IPS-NIHi11 (cell line): Measurements from ENCODE around the gene SSBP1.
"Not testable (repeated sequence)": the region's sequence is repeated elsewhere in the genome, so short reads cannot be mapped to it uniquely, and the experiment has no call there.

Experiments
- DNase-seq: peaks from one replicate; pipeline ENCODE4 v3.0.0; 2012; ENCODE audit warnings: mixed read lengths, low spot score

The SSBP1 gene, protein sequence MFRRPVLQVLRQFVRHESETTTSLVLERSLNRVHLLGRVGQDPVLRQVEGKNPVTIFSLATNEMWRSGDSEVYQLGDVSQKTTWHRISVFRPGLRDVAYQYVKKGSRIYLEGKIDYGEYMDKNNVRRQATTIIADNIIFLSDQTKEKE

DNA sequence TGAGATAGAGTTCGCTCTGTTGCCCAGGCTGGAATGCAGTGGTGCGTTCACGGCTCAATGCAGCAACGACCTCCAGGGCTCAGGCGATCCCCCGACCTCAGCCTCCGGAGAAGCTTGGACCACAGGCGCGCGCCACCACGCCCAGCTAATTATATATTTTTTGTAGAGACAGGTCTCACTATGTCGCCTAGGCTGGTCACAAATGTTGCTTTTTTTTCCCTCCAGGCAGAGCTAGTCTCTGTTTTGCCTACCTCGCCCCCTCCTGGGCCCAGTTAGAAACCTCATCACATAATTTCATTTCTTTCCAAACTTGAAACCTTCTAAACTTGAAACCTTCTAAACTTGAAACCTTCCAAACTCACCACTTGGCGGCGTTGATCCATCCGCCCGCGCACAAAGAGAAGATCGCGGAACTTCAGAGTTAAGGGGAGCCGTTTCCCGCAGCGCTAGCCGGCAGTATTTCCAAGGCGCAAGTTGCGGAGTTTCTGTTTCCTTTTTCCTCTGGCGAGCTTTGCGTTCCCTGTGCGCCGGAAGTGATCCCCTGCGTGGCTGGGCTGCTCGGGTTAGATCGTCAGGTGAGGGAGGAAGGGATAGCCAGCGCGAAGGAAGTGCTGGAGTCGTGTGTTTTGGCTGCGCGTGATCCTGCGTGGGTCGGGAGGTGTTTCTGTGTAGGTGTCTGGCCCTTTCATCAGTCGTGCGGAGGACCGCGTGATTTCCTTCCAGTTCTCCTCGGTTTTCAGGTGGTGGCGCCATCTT, at the start of gene SSBP1:
SSBP1 (plus strand) TSS at position 523 of the 756 bp plus-strand sequence. CDS start 809 bp downstream, outside the sequence.
- peak; percentile 91 for DNase-seq

DNA sequence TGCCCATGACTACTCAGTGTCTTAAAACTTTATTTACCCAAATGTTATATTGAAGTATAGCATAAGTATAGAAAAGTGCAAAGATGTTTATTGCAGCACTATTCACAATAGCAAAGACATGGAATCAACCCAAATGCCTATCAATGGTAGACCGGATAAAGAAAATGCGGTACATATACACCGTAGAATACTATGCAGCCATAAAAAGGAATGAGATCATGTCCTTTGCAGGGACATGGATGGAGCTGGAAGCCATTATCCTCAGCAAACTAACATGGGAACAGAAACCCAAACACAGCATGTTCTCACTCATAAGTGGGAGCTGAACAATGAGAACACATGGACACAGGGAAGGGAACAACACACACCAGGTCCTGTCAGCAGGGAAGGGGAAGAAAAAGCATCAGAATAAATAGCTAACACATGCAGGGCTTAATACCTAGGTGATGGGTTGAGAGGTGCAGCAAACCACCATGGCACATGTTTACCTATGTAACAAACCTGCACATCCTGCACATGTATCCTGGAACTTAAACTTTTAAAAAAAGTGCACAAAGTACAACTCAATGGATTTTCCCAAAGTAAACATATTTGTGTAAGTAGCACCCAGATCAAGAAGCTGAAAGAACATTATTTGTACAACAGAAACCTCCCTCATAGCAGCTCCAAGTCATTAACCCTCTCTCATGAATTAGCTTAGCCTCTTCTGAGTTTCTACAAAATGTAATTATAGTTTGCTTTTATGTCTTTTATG, 48.9 kb upstream of the SSBP1 start:
- not testable (repeated sequence) for DNase-seq

DNA sequence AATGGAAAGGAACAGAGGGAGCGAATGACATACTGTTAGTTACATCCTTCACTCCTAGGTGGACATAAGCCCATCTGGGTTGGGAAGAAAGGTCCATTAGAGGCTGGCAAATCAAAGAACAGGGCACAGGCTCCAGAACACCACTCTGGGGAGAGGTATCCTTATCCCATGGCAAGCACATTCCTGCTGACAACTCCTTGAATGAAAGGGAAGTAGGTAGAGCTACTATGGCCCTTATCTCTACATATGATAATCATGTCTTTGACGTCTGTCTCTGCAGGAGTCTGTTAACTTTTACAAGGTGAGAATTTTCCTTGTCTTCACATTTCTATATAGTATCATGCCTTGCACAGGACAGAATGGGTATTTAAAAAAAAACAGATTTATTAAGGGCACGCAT, 46.6 kb upstream of the SSBP1 start:
- no peak for DNase-seq

DNA sequence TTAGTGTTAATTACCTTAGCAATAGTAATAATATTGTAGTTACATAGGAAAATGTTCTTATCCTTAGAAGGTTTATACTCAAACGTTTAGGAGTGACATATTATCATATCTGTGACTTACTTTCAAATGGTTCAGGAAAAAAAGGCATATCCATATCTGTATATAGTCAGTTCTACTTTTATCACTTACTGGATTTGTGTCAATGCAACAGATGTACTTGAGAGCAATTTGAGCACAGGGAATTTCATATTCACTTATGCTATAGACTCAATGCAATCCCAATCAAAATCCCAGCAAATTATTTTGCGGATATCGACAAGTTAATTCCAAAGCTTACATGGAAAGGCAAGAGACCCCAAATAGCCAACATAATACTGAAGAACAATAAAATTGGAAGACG, 46.2 kb upstream of the SSBP1 start:
- no peak for DNase-seq

DNA sequence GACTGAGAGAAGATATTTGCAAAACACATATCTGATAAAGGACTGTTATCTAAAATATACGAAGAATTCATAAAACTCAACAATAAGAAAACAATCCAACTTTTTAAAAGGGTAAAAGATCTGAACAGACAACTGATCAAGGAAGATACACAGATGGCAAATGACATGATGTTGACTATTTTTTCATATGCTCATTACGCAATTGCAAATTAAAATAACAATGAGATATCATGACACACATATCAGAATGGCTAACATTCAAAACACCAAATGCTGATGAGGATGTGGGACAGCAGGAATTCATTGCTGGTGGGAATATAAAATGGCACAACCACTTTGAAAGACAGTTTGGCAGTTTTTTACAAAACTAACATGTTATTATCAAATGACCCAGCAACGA, 45.1 kb upstream of the SSBP1 start:
- no peak for DNase-seq

DNA sequence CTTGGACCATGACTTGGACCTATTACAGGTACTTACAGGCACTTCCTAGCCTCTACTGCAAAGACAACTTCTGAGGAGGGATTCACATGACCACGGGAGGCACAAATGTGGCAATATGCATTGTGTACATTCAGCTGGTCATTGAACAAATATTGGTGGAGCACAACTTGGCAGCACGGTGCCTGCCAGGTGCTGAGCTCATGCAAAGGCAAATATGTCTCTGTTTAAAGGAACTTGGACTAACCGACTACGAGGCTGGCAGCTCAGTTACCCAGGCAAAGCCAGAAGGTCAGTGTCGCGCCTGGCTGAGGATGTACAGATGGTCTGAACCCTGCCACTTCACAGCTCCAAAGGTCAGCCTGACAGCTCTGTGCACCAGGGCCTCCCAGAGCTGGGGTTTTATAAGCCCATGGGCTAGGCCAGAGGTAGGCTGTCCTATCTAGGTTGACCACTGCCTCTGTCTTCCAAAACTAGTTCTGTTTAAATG, 42.3 kb upstream of the SSBP1 start:
- no peak for DNase-seq

DNA sequence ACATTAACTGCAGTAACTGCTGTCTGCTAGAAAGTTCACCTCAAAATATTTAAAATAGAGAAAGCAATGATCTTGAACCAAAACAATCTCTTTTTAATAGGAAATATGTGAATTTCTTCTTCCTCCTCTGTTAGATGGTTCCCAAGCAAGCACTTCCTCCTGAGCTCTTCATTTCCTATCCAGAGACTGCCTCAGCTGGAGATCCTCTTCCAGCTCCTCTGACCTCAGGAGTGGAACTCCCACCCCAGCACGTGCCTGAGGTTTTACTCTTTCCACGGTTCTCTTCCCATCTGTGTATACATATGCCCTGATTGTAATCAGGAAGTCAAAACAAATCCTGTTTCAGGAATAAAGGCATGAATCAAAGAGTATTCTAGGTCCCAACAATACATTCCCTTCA, 41.8 kb upstream of the SSBP1 start:
- no peak for DNase-seq

DNA sequence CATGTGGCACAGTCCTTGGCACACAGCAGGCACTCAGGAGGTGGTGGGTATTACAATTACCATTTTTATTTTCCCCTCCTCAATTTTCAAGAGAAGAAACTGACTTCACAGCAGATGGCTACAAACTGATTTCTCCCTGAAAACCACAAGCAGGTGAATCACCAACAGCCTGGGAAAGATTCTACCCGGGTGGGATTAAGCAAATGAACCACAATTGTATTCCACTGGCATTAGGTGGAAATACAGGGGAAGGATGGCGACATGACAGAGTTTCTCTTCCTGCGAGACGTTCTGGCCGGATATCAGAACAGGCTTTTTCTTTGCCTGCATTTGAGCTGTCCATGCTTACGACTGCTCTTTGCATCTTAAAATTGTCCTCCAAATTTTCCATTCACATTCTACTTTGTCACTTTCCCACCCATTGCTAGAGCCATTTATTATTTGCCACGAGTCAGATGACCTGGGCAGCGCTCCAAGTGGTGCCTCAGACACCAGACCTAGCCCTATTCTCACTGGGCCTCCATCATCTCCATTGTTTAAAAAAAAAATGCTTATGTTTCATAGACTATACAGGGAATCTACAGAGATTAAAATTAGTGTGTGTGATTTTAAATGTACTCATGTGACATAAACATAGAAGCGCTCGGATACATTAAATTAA, 40.8 kb upstream of the SSBP1 start:
- DNase-seq = no peak

DNA sequence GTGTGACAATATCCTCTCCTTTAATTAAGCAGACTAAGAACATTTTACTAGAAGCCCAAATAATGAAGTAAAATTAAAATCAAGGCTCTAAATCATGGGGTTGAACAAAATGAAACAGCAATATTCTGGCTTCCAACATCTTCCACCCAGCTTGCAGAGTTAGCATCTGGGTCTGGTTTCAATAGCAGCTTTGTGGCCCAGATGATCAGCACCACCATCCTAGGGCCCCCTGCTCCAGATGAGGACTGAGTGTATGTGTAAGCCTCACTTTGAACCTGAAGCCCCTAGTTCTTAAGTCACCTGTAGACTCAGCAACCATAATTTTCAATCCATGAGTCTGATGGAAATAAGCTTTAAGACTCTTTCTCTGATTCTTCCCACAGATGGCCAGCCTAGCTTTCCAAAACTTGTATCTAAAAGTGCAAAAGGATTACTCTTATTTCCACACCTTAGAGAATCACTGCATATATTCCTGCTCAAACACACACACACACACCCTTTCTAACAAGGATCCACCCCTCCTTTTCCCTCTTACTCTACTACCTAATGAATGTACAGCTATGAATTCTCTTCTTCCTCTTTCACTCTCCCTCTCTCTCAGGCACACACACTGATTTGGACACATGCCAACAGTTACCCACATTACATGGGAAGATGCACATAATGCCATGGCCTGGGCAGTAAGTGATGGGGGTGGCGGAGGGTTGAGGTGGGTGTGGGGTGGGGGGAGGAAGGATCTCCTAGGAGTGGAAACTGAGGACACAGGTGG, 39.7 kb upstream of the SSBP1 start:
- no peak for DNase-seq

DNA sequence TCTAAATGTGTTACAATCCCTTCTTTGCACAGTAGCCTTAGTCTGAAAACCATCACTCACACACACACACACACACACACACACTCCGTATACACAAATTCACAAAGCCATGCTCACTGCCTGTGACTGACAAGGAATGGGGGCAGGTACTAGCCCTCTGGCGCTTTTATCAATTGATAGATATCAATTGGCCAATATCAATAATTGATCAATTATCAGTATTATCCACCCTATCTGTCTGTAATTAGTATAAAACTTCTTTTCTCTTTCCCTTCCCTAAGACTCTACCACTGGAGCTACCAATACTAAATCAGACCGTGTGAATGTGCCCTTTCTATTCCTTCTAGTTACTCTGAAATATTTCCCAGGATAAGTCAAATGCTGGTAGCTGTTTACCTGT, 38.3 kb upstream of the SSBP1 start:
- DNase-seq = no peak

DNA sequence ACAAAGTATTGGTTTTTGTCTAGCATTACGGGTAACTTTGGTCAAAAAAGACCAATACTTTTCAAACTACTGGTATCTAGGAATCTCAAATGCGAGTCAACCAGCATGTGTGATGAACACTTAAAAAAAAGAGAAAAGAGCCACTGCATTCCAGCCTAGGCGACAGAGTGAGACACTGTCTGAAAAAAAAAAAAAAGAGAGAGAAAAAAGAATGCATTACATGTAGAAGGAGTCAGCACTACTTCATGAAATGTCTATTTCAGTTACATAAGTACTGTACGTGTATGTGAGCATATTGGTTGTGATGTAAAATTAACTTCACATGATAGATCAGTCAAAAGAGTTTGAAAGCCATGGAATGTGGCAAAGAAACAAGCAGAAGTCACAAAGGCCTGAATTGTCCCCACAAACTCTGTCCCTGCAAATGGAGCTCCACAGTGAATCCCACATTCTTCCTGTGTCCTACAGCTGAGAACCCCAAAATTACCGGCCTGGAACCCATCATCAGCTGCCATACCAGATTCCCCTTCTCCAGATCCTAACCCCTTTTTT, 37.8 kb upstream of the SSBP1 start:
- DNase-seq = no peak

DNA sequence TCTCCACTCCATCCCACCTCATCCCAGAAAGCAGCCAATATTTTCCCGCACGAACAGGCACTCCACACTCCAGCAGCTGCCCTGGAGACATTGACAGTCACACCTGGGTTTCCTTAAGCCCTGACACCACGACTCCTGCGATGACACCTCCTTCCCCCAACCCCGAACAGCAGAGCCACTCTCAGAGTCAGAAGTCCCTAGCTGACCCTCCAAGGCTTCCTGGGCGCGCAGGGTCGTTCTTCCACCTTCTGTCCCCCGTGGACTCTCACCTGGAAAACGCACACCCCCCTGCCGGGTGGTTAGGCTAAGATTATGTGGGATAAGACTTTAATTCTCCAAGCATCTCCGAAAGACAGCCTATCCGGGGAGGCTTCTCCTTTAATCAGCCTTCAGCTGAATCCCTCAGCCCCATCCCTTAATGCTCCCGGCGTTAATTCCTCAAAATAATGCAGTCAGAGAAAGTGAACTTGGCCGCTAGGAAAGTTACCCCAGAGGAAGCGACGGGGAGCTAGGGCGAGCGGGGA, 37.2 kb upstream of the SSBP1 start:
- no peak for DNase-seq

DNA sequence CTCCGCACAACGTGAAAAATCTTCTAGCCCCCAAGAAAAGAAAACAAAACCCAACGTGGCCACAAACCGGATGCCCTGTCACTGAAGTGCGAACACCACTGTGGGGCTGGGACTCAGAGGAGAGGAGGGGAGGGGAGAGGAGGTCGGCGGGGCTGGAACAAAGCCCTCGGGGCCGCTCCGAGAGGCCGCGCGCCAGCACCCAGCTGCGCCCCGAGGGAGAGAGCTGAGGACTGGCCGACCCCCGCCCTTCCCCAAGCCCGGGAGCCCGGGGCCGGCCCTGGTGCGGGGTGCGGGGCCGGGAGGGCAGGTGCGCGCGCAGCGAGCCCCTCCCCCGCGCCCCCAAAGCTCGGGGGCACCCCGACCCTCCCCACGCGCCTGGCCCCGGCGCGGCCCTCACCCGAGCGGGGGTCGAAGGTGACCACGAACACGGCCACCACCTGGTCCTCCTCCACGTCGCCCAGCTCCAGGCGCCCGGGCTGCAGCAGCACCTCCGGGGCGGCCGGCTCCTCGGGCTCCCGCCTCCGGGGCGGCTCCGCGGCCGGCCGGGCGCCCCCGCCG, 36.6 kb upstream of the SSBP1 start:
- peak; percentile 79 for DNase-seq

DNA sequence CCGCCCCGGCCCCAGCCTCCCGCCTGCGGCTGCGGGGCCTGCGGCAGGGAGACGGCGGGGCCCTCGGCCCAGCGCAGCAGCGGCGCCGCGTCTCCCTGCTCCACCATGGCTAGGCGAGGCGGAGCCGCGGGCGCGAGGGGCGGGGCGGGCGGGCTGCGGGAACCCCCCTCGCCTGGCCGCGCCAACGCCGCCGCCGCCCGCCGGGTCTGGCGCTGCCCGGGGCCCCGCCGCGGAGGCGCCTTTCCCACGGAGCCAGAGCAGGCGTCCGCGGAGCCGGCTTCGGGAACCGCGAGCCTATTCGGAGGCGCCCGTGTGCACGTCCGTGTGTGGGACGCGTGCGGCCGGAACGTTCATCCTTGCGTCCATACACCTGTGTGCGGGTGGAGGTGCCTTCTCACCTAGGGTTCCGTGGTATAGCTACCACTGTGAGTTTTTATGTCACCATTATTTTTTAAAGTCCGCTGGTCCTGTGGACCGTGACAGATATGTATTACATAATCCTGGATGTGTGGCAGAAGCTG, 36.1 kb upstream of the SSBP1 start, which contains the start of gene DENND11:
DENND11 (minus strand) TSS at position 120 of the 521 bp plus-strand sequence; CDS start at position 107, 13 bp downstream.
- DNase-seq = peak; percentile 81

DNA sequence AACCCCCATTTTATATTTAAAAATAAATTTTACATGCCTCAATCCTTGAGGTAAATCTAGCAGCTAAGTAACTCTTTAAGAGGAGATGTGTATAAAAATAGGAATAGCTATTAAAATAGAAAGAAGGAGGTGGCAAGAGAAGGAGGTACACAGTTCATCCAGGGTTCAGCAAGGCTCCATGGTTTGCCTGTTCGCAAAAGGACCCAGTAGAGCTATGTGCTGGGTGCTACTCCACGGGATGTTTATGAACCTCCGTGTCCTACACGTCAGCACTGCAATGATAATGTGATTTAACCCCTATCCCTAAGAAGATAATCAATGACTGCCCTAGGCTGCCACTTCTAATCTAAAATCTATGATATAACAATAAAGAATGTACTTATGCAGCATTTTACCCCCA, 35.3 kb upstream of the SSBP1 start:
- DNase-seq = no peak

DNA sequence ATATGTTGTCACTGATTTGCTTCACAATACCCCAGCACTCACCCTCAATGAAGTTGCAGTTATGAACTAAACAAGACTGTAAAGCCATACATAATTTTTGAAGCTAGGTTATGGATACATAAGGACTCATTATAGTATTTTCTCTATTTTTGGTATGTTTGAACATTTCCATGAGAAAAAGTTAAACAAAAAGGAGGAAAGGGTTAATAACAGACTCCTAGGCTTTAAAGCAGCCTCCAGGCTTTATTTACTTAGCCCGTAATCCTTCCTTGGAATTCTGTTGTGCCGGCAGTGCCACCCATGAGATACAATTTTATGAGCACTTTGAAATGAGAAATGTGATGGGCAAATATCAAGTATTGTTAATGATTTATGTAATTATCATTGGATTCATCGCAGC, 34.0 kb upstream of the SSBP1 start:
- no peak for DNase-seq

DNA sequence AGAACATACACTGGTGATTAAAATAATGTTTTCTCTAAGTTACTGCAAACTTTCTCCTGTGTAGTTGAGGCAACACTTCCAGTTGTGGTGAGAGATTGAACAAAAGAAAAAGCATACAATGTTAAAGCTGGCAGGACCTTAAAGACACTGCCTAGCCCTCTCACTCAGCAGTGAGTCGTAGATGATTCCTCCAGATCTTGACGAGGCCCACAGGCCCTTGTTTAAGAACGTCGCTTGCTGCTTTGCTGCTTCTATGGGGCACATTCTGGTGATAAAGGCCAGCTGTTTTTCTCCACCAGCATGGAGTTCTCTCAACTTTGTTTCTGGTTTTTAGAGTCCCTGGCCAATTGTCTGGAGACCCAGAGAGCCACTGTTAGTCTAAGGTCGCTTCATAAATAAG, 33.4 kb upstream of the SSBP1 start:
- no peak for DNase-seq

DNA sequence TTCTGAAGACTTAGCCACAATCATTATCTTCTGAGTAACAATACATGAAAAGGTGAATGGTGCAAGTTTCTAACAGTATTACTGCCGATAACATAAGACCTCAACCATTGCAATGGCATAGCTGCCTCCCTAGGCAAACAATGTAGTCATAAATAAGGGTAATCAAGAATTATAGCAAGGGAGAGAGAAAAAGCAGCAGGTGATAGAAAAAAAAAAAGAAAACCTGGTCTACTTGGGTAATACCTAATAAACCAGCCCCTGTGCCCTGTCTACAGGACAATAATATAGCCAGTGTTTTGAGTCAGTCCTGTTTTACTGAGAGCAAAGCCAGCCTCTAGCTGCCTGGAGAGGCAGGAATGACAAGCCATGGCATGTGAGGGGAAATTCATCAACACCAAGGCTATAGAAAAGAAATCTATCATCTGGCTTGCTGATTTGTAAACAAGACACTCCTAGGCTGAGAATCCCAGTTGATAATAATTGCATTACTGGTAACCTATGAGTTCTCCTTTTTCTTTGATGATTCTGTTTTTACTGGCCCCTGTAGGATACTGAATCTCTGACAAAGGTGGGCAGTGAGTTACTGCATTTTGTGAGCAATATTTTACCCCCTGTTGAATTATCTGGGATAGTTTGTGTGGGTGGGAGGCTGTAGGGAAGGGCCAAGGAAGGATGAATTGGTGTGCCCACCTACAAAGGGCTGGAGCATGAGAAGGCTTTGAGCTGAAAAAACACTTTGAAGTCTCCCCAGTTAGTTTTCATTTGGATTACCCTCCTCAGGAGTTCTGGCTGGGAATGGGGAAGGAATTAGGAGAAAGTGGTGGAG, 31.7 kb upstream of the SSBP1 start:
- no peak for DNase-seq

DNA sequence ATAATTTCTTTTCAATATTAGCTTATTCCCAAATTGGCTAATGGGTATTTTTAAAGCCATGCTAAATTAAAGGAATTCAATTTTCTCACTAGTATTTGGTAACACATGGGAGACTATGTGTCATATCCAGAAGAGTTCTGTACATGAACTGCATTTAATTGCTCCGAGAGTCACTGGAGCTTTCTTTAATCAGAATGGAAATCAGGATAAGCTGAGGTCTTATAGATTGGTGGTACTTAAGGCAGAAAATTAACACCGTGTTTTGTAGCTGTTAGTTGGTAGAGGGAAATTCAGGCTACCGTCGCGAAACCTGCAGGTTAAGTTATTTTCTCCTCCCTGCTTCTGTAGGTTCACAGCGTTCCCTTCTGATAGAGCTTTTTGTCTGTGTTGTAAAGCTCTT, 29.8 kb upstream of the SSBP1 start, which contains the start of gene WEE2:
WEE2 (plus strand) TSS at position 3 of the 400 bp plus-strand sequence. CDS start 406 bp downstream, outside the sequence.
- DNase-seq = no peak
